ENCODE data around the gene ZNF793.

DNA sequence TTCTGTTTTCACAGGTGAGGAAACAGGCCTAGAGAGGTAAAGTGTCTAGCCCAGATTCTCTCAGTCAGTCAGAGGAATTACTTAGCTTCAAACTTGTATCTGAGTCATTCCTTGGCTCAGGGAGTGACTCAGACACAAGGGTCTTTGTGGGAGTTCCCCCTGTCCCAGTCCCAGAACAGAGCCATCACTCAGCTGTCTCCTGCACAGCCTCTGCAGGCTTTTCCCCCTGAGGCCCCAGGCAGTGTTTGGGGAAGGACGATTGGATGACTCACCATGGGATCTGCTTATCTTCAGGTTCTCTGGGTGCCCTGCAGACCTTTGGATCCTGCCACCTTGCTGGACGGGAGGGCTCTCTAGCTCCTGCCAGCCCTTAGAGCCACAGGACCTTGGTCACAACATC lies 13.2 kb downstream of the ZNF793 start:
- TF ChIP-seq, protein P1, sequence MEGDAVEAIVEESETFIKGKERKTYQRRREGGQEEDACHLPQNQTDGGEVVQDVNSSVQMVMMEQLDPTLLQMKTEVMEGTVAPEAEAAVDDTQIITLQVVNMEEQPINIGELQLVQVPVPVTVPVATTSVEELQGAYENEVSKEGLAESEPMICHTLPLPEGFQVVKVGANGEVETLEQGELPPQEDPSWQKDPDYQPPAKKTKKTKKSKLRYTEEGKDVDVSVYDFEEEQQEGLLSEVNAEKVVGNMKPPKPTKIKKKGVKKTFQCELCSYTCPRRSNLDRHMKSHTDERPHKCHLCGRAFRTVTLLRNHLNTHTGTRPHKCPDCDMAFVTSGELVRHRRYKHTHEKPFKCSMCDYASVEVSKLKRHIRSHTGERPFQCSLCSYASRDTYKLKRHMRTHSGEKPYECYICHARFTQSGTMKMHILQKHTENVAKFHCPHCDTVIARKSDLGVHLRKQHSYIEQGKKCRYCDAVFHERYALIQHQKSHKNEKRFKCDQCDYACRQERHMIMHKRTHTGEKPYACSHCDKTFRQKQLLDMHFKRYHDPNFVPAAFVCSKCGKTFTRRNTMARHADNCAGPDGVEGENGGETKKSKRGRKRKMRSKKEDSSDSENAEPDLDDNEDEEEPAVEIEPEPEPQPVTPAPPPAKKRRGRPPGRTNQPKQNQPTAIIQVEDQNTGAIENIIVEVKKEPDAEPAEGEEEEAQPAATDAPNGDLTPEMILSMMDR (conservative IDR thresholded peaks at IDR 0.05; ENCODE audit: low read length), result no peak
- no peak for TF ChIP-seq EZH2phosphoT487 (IDR thresholded peaks at IDR 0.05; ENCODE audit: borderline replicate concordance, low read depth, low read length)

All from OCI-LY7 (cell line).